BE2C (cell line): ENCODE measurements around the gene TSEN15.

Source experiments
- DNase-seq: peaks from one replicate; pipeline ENCODE4 v3.0.0-alpha.2; 2020
- H3K27me3 ChIP-seq: fragments of 250-450 bp; sonication (Bioruptor Pico); 2 replicates; pipeline ENCODE4 v1.5.1; 2020; ENCODE audit warnings: mild to moderate bottlenecking
- H3K36me3 ChIP-seq: fragments of 250-450 bp; sonication (Bioruptor Pico); 2 replicates; pipeline ENCODE4 v1.5.1; 2020; ENCODE audit warnings: mild to moderate bottlenecking
- H3K4me1 ChIP-seq: fragments of 250-450 bp; sonication (Bioruptor Pico); 2 replicates; pipeline ENCODE4 v1.5.1; 2020
- H3K4me3 ChIP-seq: 2 replicates; pipeline ENCODE4 v1.5.1; 2011; ENCODE audit warnings: low read depth, low read length
- H3K9me3 ChIP-seq: fragments of 250-450 bp; sonication (Bioruptor Pico); 2 replicates; pipeline ENCODE4 v1.5.1; 2020
- CTCF ChIP-seq: IDR thresholded peaks from 2 replicates; pipeline ENCODE4 v1.5.1; 2012; ENCODE audit warnings: mild to moderate bottlenecking, low read depth, low read length

TSEN15 gene

GRCh38 chr1:184048561-184049240, 2.8 kb upstream of the TSEN15 start:
- DNase-seq, result no peak
- 0 out of 2 replicates have a peak, but pooled peaks cover 3% of the 10 kb centered on the region for H3K4me1 ChIP-seq
- H3K36me3 ChIP-seq, result no peaks in the 10 kb centered on the region
- H3K27me3 ChIP-seq, result no peaks in the 10 kb centered on the region
- no peak overlapping the region for H3K4me3 ChIP-seq
- TF ChIP-seq CTCF, result no peak
- no peaks in the 10 kb centered on the region for H3K9me3 ChIP-seq

GRCh38 chr1:184049291-184049690, 2.2 kb upstream of the TSEN15 start:
- no peak for TF ChIP-seq CTCF
- H3K4me3 ChIP-seq, result no peak overlapping the region
- H3K4me1 ChIP-seq, result 0 out of 2 replicates have a peak, but pooled peaks cover 3% of the 10 kb centered on the region
- DNase-seq, result no peak
- H3K36me3 ChIP-seq, result no peaks in the 10 kb centered on the region
- no peaks in the 10 kb centered on the region for H3K27me3 ChIP-seq
- H3K9me3 ChIP-seq, result no peaks in the 10 kb centered on the region

GRCh38 chr1:184049836-184050468, 1.6 kb upstream of the TSEN15 start:
- no peak for TF ChIP-seq CTCF
- H3K9me3 ChIP-seq, result no peaks in the 10 kb centered on the region
- H3K36me3 ChIP-seq, result no peaks in the 10 kb centered on the region
- H3K27me3 ChIP-seq, result no peaks in the 10 kb centered on the region
- no peak overlapping the region for H3K4me3 ChIP-seq
- 0 out of 2 replicates have a peak, but pooled peaks cover 3% of the 10 kb centered on the region for H3K4me1 ChIP-seq
- no peak for DNase-seq

- Histone ChIP-seq H3K36me3 (no peaks in the 10 kb centered on the region), H3K9me3 (no peaks in the 10 kb centered on the region), H3K27me3 (no peaks in the 10 kb centered on the region), H3K4me1 (0 out of 2 replicates have a peak, but pooled peaks cover 3% of the 10 kb centered on the region), H3K4me3 (peak overlapping the region; percentile 92)
- DNase-seq, result no peak
- no peak for TF ChIP-seq CTCF
Measured at GRCh38 chr1:184050636-184051035, 894 bp upstream of the TSEN15 start.

GRCh38 chr1:184051138-184051484, 419 bp upstream of the TSEN15 start:
- Histone ChIP-seq H3K27me3 (no peaks in the 10 kb centered on the region), H3K4me3 (peak overlapping the region; percentile 92), H3K36me3 (no peaks in the 10 kb centered on the region), H3K4me1 (0 out of 2 replicates have a peak, but pooled peaks cover 3% of the 10 kb centered on the region), H3K9me3 (no peaks in the 10 kb centered on the region)
- DNase-seq, result no peak
- TF ChIP-seq CTCF, result no peak

- Histone ChIP-seq H3K4me1 (peaks cover 3% of the 10 kb centered on the region; the same call in 1 of the 2 replicates), H3K27me3 (no peaks in the 10 kb centered on the region), H3K9me3 (no peaks in the 10 kb centered on the region), H3K36me3 (no peaks in the 10 kb centered on the region), H3K4me3 (peak overlapping the region; percentile 92)
- no peak for DNase-seq
- no peak for TF ChIP-seq CTCF
Measured at GRCh38 chr1:184052194-184052559, 647 bp downstream of the TSEN15 start.
